ENCODE data around the gene CCDC93.

DNA sequence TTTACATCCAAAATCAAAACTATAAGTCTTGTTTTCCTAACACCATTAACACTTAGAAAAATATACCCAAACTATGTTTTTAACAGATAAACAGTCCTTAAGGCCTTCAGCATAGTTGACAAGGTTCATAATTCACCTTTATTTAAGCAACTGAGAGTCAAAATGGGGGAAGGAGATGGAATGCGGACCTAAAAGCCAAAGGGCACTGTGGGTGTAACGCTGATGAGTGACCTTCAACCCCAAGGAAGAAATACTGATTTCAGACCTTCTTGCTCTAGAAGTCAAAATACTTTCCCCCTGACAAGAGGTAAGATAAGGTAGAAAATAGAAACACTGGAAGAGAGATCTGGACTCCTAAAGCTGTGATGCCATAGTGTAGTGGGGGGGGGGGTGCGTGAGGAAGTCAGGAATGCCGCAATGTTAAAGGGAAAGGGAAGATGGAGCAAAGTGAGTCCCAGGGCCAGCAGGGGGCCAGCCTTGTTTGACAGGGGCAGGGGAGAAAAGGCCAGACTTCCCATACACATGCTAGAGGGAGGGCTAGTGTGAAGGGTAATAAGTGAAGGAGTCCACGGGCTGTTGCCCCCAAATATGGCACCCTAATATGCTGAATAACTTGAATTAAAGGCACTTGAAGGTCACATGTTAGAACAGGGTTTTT lies 31.4 kb downstream of the CCDC93 start:
- TF ChIP-seq POLR2A (IDR thresholded peaks at IDR 0.05; ENCODE audit: low read depth, low read length) (no peak), NR2C2 (IDR thresholded peaks at IDR 0.05; ENCODE audit: borderline replicate concordance, control insufficient read depth, insufficient read length, low read depth) (no peak)
- TF ChIP-seq, protein P1, sequence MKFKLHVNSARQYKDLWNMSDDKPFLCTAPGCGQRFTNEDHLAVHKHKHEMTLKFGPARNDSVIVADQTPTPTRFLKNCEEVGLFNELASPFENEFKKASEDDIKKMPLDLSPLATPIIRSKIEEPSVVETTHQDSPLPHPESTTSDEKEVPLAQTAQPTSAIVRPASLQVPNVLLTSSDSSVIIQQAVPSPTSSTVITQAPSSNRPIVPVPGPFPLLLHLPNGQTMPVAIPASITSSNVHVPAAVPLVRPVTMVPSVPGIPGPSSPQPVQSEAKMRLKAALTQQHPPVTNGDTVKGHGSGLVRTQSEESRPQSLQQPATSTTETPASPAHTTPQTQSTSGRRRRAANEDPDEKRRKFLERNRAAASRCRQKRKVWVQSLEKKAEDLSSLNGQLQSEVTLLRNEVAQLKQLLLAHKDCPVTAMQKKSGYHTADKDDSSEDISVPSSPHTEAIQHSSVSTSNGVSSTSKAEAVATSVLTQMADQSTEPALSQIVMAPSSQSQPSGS (IDR thresholded peaks at IDR 0.05; ENCODE audit: low read length): no peak

All from GM12878 (cell line).